ENCODE measurements around the gene MEOX1. TPM values are rescaled to one million over a fixed set of nuclear protein-coding genes. Genes with fewer than 3 reads are reported as not detected.
A peak's percentile ranks its signal among the peaks of the same experiment; 100 is the strongest.

The MEOX1 gene
- total RNA-seq, 1 donor from 2014 or later: not detected

- Mint-ChIP-seq H3K27me3 (ENCODE audit: low read depth, unreplicated experiment) (peaks cover 39% of the 10 kb centered on the region), H3K4me1 (ENCODE audit: low read depth, unreplicated experiment) (peaks cover 5% of the 10 kb centered on the region), H3K9me3 (ENCODE audit: unreplicated experiment) (no peaks in the 10 kb centered on the region), H3K36me3 (ENCODE audit: low read depth, unreplicated experiment) (peaks cover 1% of the 10 kb centered on the region), H3K4me3 (ENCODE audit: unreplicated experiment) (no peak overlapping the region), H3K27ac (ENCODE audit: unreplicated experiment) (no peak overlapping the region)
- no peaks in the 10 kb centered on the region for H3K36me3 ChIP-seq (ENCODE audit: insufficient read depth, low read length)
- H2AFZ ChIP-seq (ENCODE audit: low read depth, low read length): peak overlapping the region; percentile 87
- peak overlapping the region; percentile 72 for H3K9ac ChIP-seq (ENCODE audit: low read length)
- H3K9me3 ChIP-seq (ENCODE audit: insufficient read depth, low read depth, low read length): no peaks in the 10 kb centered on the region
- DNase-seq (ENCODE audit: low read depth) (no peak), FAIRE-seq (no peak)
- no peak overlapping the region for H3K27ac ChIP-seq (ENCODE audit: low read depth, low read length)
- no peaks in the 10 kb centered on the region for H3K27me3 ChIP-seq (ENCODE audit: insufficient read depth, low read length)
- TF ChIP-seq CTCF (IDR thresholded peaks at IDR 0.05; ENCODE audit: insufficient read depth, low read depth, low read length): no peak
- H3K4me3 ChIP-seq (ENCODE audit: insufficient read depth, low read depth, low read length): peak overlapping the region; percentile 49
- peak overlapping the region; percentile 86 for H3K4me2 ChIP-seq (ENCODE audit: low read length)
- H3K4me1 ChIP-seq (ENCODE audit: insufficient read depth, low read length): peaks cover 5% of the 10 kb centered on the region
- no peaks in the 10 kb centered on the region for H4K20me1 ChIP-seq (ENCODE audit: insufficient read depth, low read length)
- H3K79me2 ChIP-seq (ENCODE audit: insufficient read depth, low read length): no peaks in the 10 kb centered on the region
Observed at GRCh38 chr17:43645450-43645764, 16.3 kb downstream of the MEOX1 start.

- Mint-ChIP-seq H3K36me3 (ENCODE audit: low read depth, unreplicated experiment) (peaks cover 1% of the 10 kb centered on the region), H3K9me3 (ENCODE audit: unreplicated experiment) (no peaks in the 10 kb centered on the region), H3K4me3 (ENCODE audit: unreplicated experiment) (no peak overlapping the region), H3K27me3 (ENCODE audit: low read depth, unreplicated experiment) (peaks cover 35% of the 10 kb centered on the region), H3K4me1 (ENCODE audit: low read depth, unreplicated experiment) (peaks cover 2% of the 10 kb centered on the region), H3K27ac (ENCODE audit: unreplicated experiment) (no peak overlapping the region)
- TF ChIP-seq EZH2 (IDR thresholded peaks at IDR 0.05; ENCODE audit: insufficient read depth, low read length): no peak
- no peak overlapping the region for H3K4me3 ChIP-seq (ENCODE audit: insufficient read depth, low read depth, low read length)
- H3K4me2 ChIP-seq (ENCODE audit: low read length): no peak overlapping the region
- H3K79me2 ChIP-seq (ENCODE audit: insufficient read depth, low read length): no peaks in the 10 kb centered on the region
- no peaks in the 10 kb centered on the region for H3K9me3 ChIP-seq (ENCODE audit: insufficient read depth, low read depth, low read length)
- no peak for DNase-seq (ENCODE audit: low read depth)
- H3K27ac ChIP-seq (ENCODE audit: low read depth, low read length): no peak overlapping the region
- H3K9ac ChIP-seq (ENCODE audit: low read length): no peak overlapping the region
- no peaks in the 10 kb centered on the region for H4K20me1 ChIP-seq (ENCODE audit: insufficient read depth, low read length)
- no peak overlapping the region for H2AFZ ChIP-seq (ENCODE audit: low read depth, low read length)
- H3K4me1 ChIP-seq (ENCODE audit: insufficient read depth, low read length): peaks cover 5% of the 10 kb centered on the region
- H3K36me3 ChIP-seq (ENCODE audit: insufficient read depth, low read length): no peaks in the 10 kb centered on the region
- no peak for FAIRE-seq
- H3K27me3 ChIP-seq (ENCODE audit: insufficient read depth, low read length): no peaks in the 10 kb centered on the region
Observed at GRCh38 chr17:43644081-43644480, 17.6 kb downstream of the MEOX1 start.

- peaks cover 1% of the 10 kb centered on the region for H3K36me3 Mint-ChIP-seq (ENCODE audit: low read depth, unreplicated experiment)
Observed at GRCh38 chr17:43641416-43641815, 20.3 kb downstream of the MEOX1 start.

More at GRCh38 chr17:43641416-43641815, 20.3 kb downstream of the MEOX1 start:
- H3K4me1 Mint-ChIP-seq (ENCODE audit: low read depth, unreplicated experiment): peaks cover 9% of the 10 kb centered on the region
- no peak overlapping the region for H2AFZ ChIP-seq (ENCODE audit: low read depth, low read length)
- H3K9me3 Mint-ChIP-seq (ENCODE audit: unreplicated experiment): no peaks in the 10 kb centered on the region
- H3K9ac ChIP-seq (ENCODE audit: low read length): no peak overlapping the region
- H3K4me3 ChIP-seq (ENCODE audit: insufficient read depth, low read depth, low read length): no peak overlapping the region
- no peak overlapping the region for H3K27ac Mint-ChIP-seq (ENCODE audit: unreplicated experiment)
- H3K27me3 ChIP-seq (ENCODE audit: insufficient read depth, low read length): peaks cover 3% of the 10 kb centered on the region
- no peak overlapping the region for H3K27ac ChIP-seq (ENCODE audit: low read depth, low read length)
- H4K20me1 ChIP-seq (ENCODE audit: insufficient read depth, low read length): no peaks in the 10 kb centered on the region
- DNase-seq (ENCODE audit: low read depth) (no peak), FAIRE-seq (no peak)
- TF ChIP-seq EZH2 (IDR thresholded peaks at IDR 0.05; ENCODE audit: insufficient read depth, low read length): no peak
- no peak for TF ChIP-seq CTCF (IDR thresholded peaks at IDR 0.05; ENCODE audit: insufficient read depth, low read depth, low read length)
- no peak overlapping the region for H3K4me2 ChIP-seq (ENCODE audit: low read length)
- no peaks in the 10 kb centered on the region for H3K79me2 ChIP-seq (ENCODE audit: insufficient read depth, low read length)
- peaks cover 27% of the 10 kb centered on the region for H3K27me3 Mint-ChIP-seq (ENCODE audit: low read depth, unreplicated experiment)
- H3K9me3 ChIP-seq (ENCODE audit: insufficient read depth, low read depth, low read length): no peaks in the 10 kb centered on the region
- H3K4me3 Mint-ChIP-seq (ENCODE audit: unreplicated experiment): no peak overlapping the region
- no peaks in the 10 kb centered on the region for H3K36me3 ChIP-seq (ENCODE audit: insufficient read depth, low read length)
- peaks cover 5% of the 10 kb centered on the region for H3K4me1 ChIP-seq (ENCODE audit: insufficient read depth, low read length)
